Retinal pigment epithelial cell (primary cell): ENCODE measurements around the gene QTRT2.

ENCODE experiments used
- DNase-seq: peaks from one replicate; pipeline ENCODE4 v3.0.0-alpha.2; 2010; ENCODE audit warnings: low read depth
- H3K4me3 ChIP-seq: 2 replicates; pipeline ENCODE4 v1.5.1; 2011; ENCODE audit warnings: mild to moderate bottlenecking, low read length, control low read depth, moderate library complexity
- CTCF ChIP-seq: conservative IDR thresholded peaks from 2 replicates; pipeline ENCODE4 v1.5.1; 2011; ENCODE audit warnings: low read depth, low read length, control low read depth, inconsistent platforms

The QTRT2 gene

GRCh38 chr3:114103858-114104257, 47.3 kb downstream of the QTRT2 start:
- DNase-seq, result no peak
- no peak for TF ChIP-seq CTCF
- H3K4me3 ChIP-seq, result no peak overlapping the region

GRCh38 chr3:114104414-114104813, 47.9 kb downstream of the QTRT2 start:
- no peak for DNase-seq
- TF ChIP-seq CTCF, result no peak
- H3K4me3 ChIP-seq, result no peak overlapping the region

GRCh38 chr3:114108137-114108536, 51.6 kb downstream of the QTRT2 start:
- no peak overlapping the region for H3K4me3 ChIP-seq
- TF ChIP-seq CTCF, result no peak
- DNase-seq, result no peak

- no peak for DNase-seq
Measured at GRCh38 chr3:114110439-114110838, 53.9 kb downstream of the QTRT2 start.

GRCh38 chr3:114111060-114111770, 54.7 kb downstream of the QTRT2 start:
- TF ChIP-seq CTCF, result no peak

More at GRCh38 chr3:114110439-114110838, 53.9 kb downstream of the QTRT2 start:
- H3K4me3 ChIP-seq, result no peak overlapping the region
- no peak for TF ChIP-seq CTCF

GRCh38 chr3:114112696-114113095, 56.2 kb downstream of the QTRT2 start:
- no peak overlapping the region for H3K4me3 ChIP-seq
- no peak for DNase-seq
- no peak for TF ChIP-seq CTCF

More at GRCh38 chr3:114111060-114111770, 54.7 kb downstream of the QTRT2 start:
- DNase-seq, result no peak
- H3K4me3 ChIP-seq, result no peak overlapping the region

- no peak for TF ChIP-seq CTCF
- H3K4me3 ChIP-seq, result no peak overlapping the region
- DNase-seq, result no peak
Measured at GRCh38 chr3:114114719-114115118, 58.2 kb downstream of the QTRT2 start.
